ENCODE measurements around the gene BTBD1. TPM values are rescaled to one million over a fixed set of nuclear protein-coding genes. Genes with fewer than 3 reads are reported as not detected.
A peak's percentile ranks its signal among the peaks of the same experiment; 100 is the strongest.

The BTBD1 gene
- total RNA-seq, 1 experiment from 2014 or later = 80.0 TPM

DNA sequence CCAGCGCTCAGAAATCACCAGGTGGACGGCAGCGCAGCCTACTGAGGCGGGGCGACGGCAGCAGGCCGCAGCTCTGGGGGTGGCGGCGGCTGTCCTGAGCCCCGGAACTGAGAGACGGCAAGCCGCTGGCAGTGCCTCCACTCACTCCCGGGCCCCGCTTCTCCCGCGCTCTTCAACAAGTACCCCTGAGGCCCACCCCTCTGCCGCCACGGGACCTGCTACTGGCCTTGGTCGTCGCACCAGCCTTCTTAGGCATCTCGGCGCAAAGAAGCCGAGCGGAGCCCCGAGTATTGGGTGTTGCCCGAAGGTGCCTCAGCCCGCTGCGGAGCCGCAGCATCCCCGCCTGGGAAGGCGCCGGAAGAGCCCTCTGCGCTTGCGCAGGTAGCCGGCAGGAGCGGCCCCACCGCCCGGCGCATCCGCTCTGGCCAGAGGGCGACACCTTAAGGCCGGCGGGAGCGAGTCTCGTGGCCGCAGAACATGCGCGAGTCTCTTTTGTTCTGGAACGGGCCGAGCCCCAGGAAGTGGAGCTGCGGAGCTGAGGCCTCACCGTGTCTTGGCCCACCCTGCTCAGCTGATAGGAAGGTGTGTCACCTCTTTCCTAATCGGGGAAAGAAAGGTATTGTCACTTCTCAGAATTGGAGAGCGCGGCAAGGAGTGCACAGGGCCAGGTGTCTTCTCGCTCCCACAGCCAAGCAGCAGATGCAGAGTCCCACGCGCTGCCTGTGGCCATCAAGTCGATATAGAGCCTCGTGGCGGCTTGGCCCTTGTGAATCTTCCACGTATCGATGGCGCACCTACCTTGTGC lies 55.6 kb downstream of the BTBD1 start, which contains the start of gene C15orf40 (continued):
- peak; percentile 41; the same call in 1 of the 2 replicates for TF ChIP-seq ELF1 (IDR thresholded peaks at IDR 0.05; ENCODE audit: borderline replicate concordance, low read depth)
- no peak for TF ChIP-seq TCF7L2 (IDR thresholded peaks at IDR 0.05; ENCODE audit: borderline replicate concordance, extremely low read depth, insufficient read depth, insufficient read length)
- TF ChIP-seq JUND (IDR thresholded peaks at IDR 0.05) = no peak
- no peak for TF ChIP-seq RAD21 (IDR thresholded peaks at IDR 0.05; ENCODE audit: low read depth)

DNA sequence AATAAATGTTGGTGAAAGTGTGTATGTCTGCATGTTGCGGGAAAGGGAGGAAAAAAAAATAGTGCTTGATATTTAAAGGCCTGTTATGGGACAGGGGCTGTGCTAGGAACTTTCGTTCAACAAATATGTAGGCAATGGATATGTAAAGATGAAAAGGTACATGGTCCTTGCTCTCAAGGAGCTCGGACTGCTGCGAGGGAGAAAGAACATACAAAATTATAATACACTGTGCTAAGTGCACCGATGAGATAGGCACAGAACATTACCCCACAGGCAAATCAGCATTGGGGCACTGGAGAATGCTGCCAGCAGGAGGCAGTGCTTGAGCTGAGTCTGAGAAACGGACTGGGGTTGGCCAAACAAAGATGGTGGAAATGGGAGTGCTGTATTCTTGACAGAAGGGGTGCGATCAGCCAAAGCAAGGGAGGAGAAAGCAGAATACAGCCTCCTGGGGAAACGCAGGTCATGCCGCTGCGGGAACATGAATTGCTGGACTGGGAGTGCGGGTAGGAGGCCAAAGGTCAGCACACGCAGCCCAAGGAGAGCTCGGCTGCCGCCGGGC lies 56.3 kb downstream of the BTBD1 start:
- Histone ChIP-seq H3K36me3 (ENCODE audit: control insufficient read depth in 1 of 2, insufficient read depth in 2 of 2, low read length in 2 of 2) (peaks cover 13 to 14% of the 10 kb centered on the region in 2 experiments; a peak in 3 of 4 replicates), H3K27me3 (ENCODE audit: insufficient read depth, low read length) (no peaks in the 10 kb centered on the region), H4K20me1 (ENCODE audit: insufficient read depth) (no peaks in the 10 kb centered on the region), H3K4me1 (ENCODE audit: control insufficient read depth in 1 of 2, insufficient read depth in 2 of 2, low read length in 2 of 2) (peaks cover 7 to 18% of the 10 kb centered on the region in 2 experiments; a peak in 3 of 4 replicates), H3K9me2 (ENCODE audit: insufficient read depth) (no peaks in the 10 kb centered on the region), H3K79me2 (ENCODE audit: insufficient read depth, low read length) (peaks cover 35% of the 10 kb centered on the region), H3K9ac (ENCODE audit: low read length) (peak overlapping the region; percentile 77), H2AFZ (ENCODE audit: low read depth, low read length, poor library complexity, severe bottlenecking) (peak overlapping the region; percentile 22), H3K4me2 (ENCODE audit: low read length) (peak overlapping the region; percentile 75), H3K4me3 (replicated peaks in 1 of 2; ENCODE audit: low read depth in 1 of 2, low read length in 2 of 2) (peak overlapping the region; percentile 87 to 98), H3K27ac (ENCODE audit: low read depth, low read length) (peak overlapping the region; percentile 63), H3K9me3 (ENCODE audit: control insufficient read depth in 1 of 2, insufficient read depth in 1 of 2, low read depth in 1 of 2, low read length in 2 of 2) (no peaks in the 10 kb centered on the region)
- ATAC-seq (peak; percentile 77), DNase-seq (ENCODE audit: low read depth, low spot score) (peak; percentile 61)
- intact Hi-C loops (cut with micrococcal nuclease) = loop anchor here (5.0 kb wide), 2 partner anchors 258 to 372 kb away; no protein-coding TSS in a partner anchor
- ChIA-PET POLR2A (interaction anchor here (0.6 to 1.7 kb wide), 5 partner anchors 8 to 470 kb away, joined by 3 to 6 read pairs (median 3); partner anchors contain the start of gene RPS17), RAD21 (ENCODE audit: low non-redundant PET in 1 of 2, low total read pairs in 2 of 2, uncharacterized antibody in 2 of 2, unreplicated experiment in 2 of 2) (interaction anchor here in 1 of 2 experiments (0.7 kb wide), 1 partner anchor 22 kb away, joined by 3 read pairs; no protein-coding TSS in a partner anchor), CTCF (interaction anchor here (0.6 to 2.2 kb wide), 17 partner anchors 10 to 555 kb away, joined by 3 to 9 read pairs (median 4); partner anchors contain the start of gene RAMAC)
- BruUV-seq (replicated peaks) = no TSS peak
- TF ChIP-seq EGR1 (IDR thresholded peaks at IDR 0.05; ENCODE audit: low read depth) = no peak
- TF ChIP-seq SP1 (IDR thresholded peaks at IDR 0.05; ENCODE audit: low read depth) = no peak
- no peak for TF ChIP-seq CEBPB (IDR thresholded peaks at IDR 0.05; ENCODE audit: low read depth)
- TF ChIP-seq, protein P1, sequence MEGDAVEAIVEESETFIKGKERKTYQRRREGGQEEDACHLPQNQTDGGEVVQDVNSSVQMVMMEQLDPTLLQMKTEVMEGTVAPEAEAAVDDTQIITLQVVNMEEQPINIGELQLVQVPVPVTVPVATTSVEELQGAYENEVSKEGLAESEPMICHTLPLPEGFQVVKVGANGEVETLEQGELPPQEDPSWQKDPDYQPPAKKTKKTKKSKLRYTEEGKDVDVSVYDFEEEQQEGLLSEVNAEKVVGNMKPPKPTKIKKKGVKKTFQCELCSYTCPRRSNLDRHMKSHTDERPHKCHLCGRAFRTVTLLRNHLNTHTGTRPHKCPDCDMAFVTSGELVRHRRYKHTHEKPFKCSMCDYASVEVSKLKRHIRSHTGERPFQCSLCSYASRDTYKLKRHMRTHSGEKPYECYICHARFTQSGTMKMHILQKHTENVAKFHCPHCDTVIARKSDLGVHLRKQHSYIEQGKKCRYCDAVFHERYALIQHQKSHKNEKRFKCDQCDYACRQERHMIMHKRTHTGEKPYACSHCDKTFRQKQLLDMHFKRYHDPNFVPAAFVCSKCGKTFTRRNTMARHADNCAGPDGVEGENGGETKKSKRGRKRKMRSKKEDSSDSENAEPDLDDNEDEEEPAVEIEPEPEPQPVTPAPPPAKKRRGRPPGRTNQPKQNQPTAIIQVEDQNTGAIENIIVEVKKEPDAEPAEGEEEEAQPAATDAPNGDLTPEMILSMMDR (IDR thresholded peaks at IDR 0.05 in 2 of 3, conservative IDR thresholded peaks at IDR 0.05 in 1 of 3; ENCODE audit: borderline replicate concordance in 1 of 3, insufficient read depth in 1 of 3, low read depth in 2 of 3, low read length in 2 of 3) = peak; percentile 68 to 93 (median 88)
- TF ChIP-seq, protein P2, sequence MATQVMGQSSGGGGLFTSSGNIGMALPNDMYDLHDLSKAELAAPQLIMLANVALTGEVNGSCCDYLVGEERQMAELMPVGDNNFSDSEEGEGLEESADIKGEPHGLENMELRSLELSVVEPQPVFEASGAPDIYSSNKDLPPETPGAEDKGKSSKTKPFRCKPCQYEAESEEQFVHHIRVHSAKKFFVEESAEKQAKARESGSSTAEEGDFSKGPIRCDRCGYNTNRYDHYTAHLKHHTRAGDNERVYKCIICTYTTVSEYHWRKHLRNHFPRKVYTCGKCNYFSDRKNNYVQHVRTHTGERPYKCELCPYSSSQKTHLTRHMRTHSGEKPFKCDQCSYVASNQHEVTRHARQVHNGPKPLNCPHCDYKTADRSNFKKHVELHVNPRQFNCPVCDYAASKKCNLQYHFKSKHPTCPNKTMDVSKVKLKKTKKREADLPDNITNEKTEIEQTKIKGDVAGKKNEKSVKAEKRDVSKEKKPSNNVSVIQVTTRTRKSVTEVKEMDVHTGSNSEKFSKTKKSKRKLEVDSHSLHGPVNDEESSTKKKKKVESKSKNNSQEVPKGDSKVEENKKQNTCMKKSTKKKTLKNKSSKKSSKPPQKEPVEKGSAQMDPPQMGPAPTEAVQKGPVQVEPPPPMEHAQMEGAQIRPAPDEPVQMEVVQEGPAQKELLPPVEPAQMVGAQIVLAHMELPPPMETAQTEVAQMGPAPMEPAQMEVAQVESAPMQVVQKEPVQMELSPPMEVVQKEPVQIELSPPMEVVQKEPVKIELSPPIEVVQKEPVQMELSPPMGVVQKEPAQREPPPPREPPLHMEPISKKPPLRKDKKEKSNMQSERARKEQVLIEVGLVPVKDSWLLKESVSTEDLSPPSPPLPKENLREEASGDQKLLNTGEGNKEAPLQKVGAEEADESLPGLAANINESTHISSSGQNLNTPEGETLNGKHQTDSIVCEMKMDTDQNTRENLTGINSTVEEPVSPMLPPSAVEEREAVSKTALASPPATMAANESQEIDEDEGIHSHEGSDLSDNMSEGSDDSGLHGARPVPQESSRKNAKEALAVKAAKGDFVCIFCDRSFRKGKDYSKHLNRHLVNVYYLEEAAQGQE (IDR thresholded peaks at IDR 0.05; ENCODE audit: low read depth) = no peak
- TF ChIP-seq JUND (IDR thresholded peaks at IDR 0.05) = no peak
- TF ChIP-seq ZFX (IDR thresholded peaks at IDR 0.05) = no peak
- peak; percentile 88 for TF ChIP-seq YY1 (IDR thresholded peaks at IDR 0.05; ENCODE audit: extremely low read depth, insufficient replicate concordance, low read depth, low read length)
- no peak for TF ChIP-seq SIN3A (IDR thresholded peaks at IDR 0.05; ENCODE audit: low read depth)
- no peak for TF ChIP-seq POLR2AphosphoS5 (IDR thresholded peaks at IDR 0.05; ENCODE audit: low read depth, low read length)
- TF ChIP-seq, protein P3, sequence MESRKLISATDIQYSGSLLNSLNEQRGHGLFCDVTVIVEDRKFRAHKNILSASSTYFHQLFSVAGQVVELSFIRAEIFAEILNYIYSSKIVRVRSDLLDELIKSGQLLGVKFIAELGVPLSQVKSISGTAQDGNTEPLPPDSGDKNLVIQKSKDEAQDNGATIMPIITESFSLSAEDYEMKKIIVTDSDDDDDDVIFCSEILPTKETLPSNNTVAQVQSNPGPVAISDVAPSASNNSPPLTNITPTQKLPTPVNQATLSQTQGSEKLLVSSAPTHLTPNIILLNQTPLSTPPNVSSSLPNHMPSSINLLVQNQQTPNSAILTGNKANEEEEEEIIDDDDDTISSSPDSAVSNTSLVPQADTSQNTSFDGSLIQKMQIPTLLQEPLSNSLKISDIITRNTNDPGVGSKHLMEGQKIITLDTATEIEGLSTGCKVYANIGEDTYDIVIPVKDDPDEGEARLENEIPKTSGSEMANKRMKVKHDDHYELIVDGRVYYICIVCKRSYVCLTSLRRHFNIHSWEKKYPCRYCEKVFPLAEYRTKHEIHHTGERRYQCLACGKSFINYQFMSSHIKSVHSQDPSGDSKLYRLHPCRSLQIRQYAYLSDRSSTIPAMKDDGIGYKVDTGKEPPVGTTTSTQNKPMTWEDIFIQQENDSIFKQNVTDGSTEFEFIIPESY (IDR thresholded peaks at IDR 0.05; ENCODE audit: extremely low read depth, insufficient replicate concordance, low read length) = no peak

All from HCT116 (cell line).